AG04450 (cell line): ENCODE measurements around the gene GRIA4. TPM values are rescaled to one million over a fixed set of nuclear protein-coding genes. Genes with fewer than 3 reads are reported as not detected.
A peak's percentile ranks its signal among the peaks of the same experiment; 100 is the strongest.

ENCODE experiments used
- CTCF ChIA-PET: fragments of 300-600, 350-600 bp; formaldehyde crosslinking; extraction: SDS; loops from one replicate; lab custom pipeline; 2022; ENCODE audit warnings: antibody characterized with exemption, inconsistent platforms; lab: Charles Lee
- POLR2A ChIA-PET: fragments of 350-600 bp; formaldehyde crosslinking; extraction: SDS; loops from one replicate; lab custom pipeline; 2021; ENCODE audit warnings: antibody characterized with exemption, inconsistent platforms; lab: Yijun Ruan, JAX
- DNase-seq: peaks from one replicate; pipeline ENCODE4 v3.0.0-alpha.2; 2011; ENCODE audit warnings: low read depth, low spot score
- H3K27ac ChIP-seq: one replicate; pipeline ENCODE4 v1.5.1; 2012; ENCODE audit warnings: low read depth, low read length, control low read depth
- H3K27me3 ChIP-seq: one replicate; pipeline ENCODE4 v1.6.0; 2012; ENCODE audit warnings: low read length; ENCODE audit not compliant: control insufficient read depth, insufficient read depth
- H3K4me3 ChIP-seq: 2 replicates; pipeline ENCODE4 v1.5.1; 2011; ENCODE audit warnings: mild to moderate bottlenecking, low read depth, low read length, control low read depth
- H3K9me3 ChIP-seq: 2 replicates; pipeline ENCODE4 v1.5.1; 2012; ENCODE audit warnings: low read length; ENCODE audit not compliant: control insufficient read depth, insufficient read depth
- CTCF ChIP-seq: IDR thresholded peaks from 2 replicates; pipeline ENCODE4 v1.5.1; 2011; ENCODE audit warnings: low read depth, low read length, control low read depth, inconsistent platforms
- polyA plus RNA-seq: library from polyadenylated mRNA; depleted of rRNA; stranded (reverse); fragments of >200 nt; gene quantifications from 2 replicates; pipeline ENCODE4 v1.2.3, GENCODE V29; 2011

GRIA4 gene
- polyA plus RNA-seq, 1 experiment: 0.64 TPM

GRCh38 chr11:105860105-105860504 lies 250.2 kb downstream of the GRIA4 start:
- DNase-seq: no peak
- POLR2A ChIA-PET: interaction anchor here (0.7 kb wide), 1 partner anchor 228 kb away, joined by 4 read pairs; no protein-coding TSS in a partner anchor
- no peaks in the 10 kb centered on the region for H3K9me3 ChIP-seq
- CTCF ChIA-PET: no interaction called here
- no peaks in the 10 kb centered on the region for H3K27me3 ChIP-seq
- H3K27ac ChIP-seq: no peak overlapping the region
- no peak for TF ChIP-seq CTCF
- H3K4me3 ChIP-seq: no peak overlapping the region

- Histone ChIP-seq H3K4me3 (no peak overlapping the region), H3K27me3 (no peaks in the 10 kb centered on the region), H3K9me3 (no peaks in the 10 kb centered on the region), H3K27ac (no peak overlapping the region)
- ChIA-PET POLR2A (no interaction called here), CTCF (interaction anchor here (0.7 to 1.6 kb wide), 3 partner anchors 882 to 1597 kb away, joined by 3 to 4 read pairs (median 3); no protein-coding TSS in a partner anchor)
- DNase-seq: no peak
- peak; percentile 48 for TF ChIP-seq CTCF
Measured at GRCh38 chr11:105861225-105861624, 251.4 kb downstream of the GRIA4 start.

GRCh38 chr11:105862736-105863367 lies 253.0 kb downstream of the GRIA4 start:
- DNase-seq: peak; percentile 13
- no peaks in the 10 kb centered on the region for H3K27me3 ChIP-seq
- peak; percentile 76 for TF ChIP-seq CTCF
- no peaks in the 10 kb centered on the region for H3K9me3 ChIP-seq
- ChIA-PET POLR2A (no interaction called here), CTCF (interaction anchor here (0.6 to 2.8 kb wide), 49 partner anchors 9 to 1935 kb away, joined by 3 to 45 read pairs (median 3); partner anchors contain the start of gene PDGFD)
- no peak overlapping the region for H3K4me3 ChIP-seq
- no peak overlapping the region for H3K27ac ChIP-seq

GRCh38 chr11:105863523-105863922 lies 253.7 kb downstream of the GRIA4 start:
- ChIA-PET CTCF (interaction anchor here (0.6 to 2.8 kb wide), 43 partner anchors 8 to 1997 kb away, joined by 3 to 45 read pairs (median 3); partner anchors contain the start of gene PDGFD), POLR2A (no interaction called here)
- H3K9me3 ChIP-seq: no peaks in the 10 kb centered on the region
- no peak overlapping the region for H3K4me3 ChIP-seq
- no peaks in the 10 kb centered on the region for H3K27me3 ChIP-seq
- no peak overlapping the region for H3K27ac ChIP-seq
- no peak for TF ChIP-seq CTCF
- no peak for DNase-seq

GRCh38 chr11:105867742-105868141 lies 257.9 kb downstream of the GRIA4 start:
- Histone ChIP-seq H3K4me3 (no peak overlapping the region), H3K9me3 (no peaks in the 10 kb centered on the region), H3K27me3 (no peaks in the 10 kb centered on the region), H3K27ac (no peak overlapping the region)
- POLR2A ChIA-PET: no interaction called here
- CTCF ChIA-PET: no interaction called here
- DNase-seq: no peak
- no peak for TF ChIP-seq CTCF
